Spinal cord (tissue), 10 donors: ENCODE results near the gene SLC8A3. TPM values are rescaled to one million over a fixed set of nuclear protein-coding genes. Genes with fewer than 3 reads are reported as not detected.

Source experiments
- DNase-seq, 6 donors: peaks; one replicate each; pipeline versions ENCODE4 v3.0.0 to v3.0.0-alpha.2; 2013 to 2015; ENCODE audit warnings: low spot score in 6 of 6, low read depth in 4 of 6
- H3K27ac ChIP-seq: one replicate; pipeline ENCODE4 v1.5.1; 2013; ENCODE audit warnings: low read depth, low read length, control low read depth
- H3K27me3 ChIP-seq: one replicate; pipeline ENCODE4 v1.6.1; 2013; ENCODE audit warnings: low read length; ENCODE audit not compliant: control insufficient read depth, insufficient read depth
- H3K36me3 ChIP-seq: one replicate; pipeline ENCODE4 v1.6.1; 2013; ENCODE audit warnings: low read length; ENCODE audit not compliant: control insufficient read depth, insufficient read depth
- H3K4me1 ChIP-seq: one replicate; pipeline ENCODE4 v1.6.1; 2013; ENCODE audit warnings: low read length; ENCODE audit not compliant: control insufficient read depth, insufficient read depth
- H3K4me3 ChIP-seq: one replicate; pipeline ENCODE4 v1.5.1; 2013; ENCODE audit warnings: low read depth, low read length, control low read depth
- H3K9me3 ChIP-seq: one replicate; pipeline ENCODE4 v1.6.1; 2013; ENCODE audit warnings: low read length; ENCODE audit not compliant: control insufficient read depth, insufficient read depth
- WGBS: methylation state at CpG from one replicate; pipeline ENCODE4 v1.1.5; 2013; ENCODE audit warnings: missing lambda C conversion rate; ENCODE audit not compliant: insufficient coverage; 5-methylcytosine and 5-hydroxymethylcytosine counted together
- polyA plus RNA-seq, 2 donors: library from polyadenylated mRNA; unstranded; fragments of 120-200 nt; gene quantifications; one replicate each; pipeline ENCODE4 v1.2.1, GENCODE V29; 2013; ENCODE audit not compliant: insufficient read length in 2 of 2
- total RNA-seq, 2 donors: library from RNA; depleted of rRNA in 1 of 2; stranded (reverse); fragments of 120-200 nt in 1 of 2; fragments of >200 nt in 1 of 2; gene quantifications; one replicate each; pipeline versions ENCODE4 v1.2.3 to v1.2.4, GENCODE V29; 2013 to 2014
- donor health status: healthy.

The SLC8A3 gene
- total and polyA plus RNA-seq, 4 donors: 11.1 to 39.9 (median 28.8) TPM

DNA sequence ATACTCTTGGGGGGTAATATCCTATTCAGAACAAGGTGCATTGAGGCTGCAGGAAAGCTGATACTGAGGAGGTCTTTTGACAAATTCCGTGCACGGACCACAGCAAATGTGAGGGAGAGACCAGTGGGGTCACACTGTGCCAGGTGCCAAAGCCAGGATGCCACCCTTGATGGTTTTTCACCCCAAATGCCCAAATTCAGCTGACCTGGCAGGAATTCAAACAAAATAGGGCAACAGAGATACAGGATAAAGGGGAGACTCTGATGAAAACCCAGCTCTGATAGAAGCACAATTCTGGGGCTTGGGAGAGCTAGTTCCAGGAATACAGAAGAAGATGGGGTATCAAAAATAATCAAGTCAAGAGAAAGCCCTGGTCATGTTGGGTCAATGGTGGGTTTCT, 55.3 kb downstream of the SLC8A3 start:
- DNase-seq: no peak
- 92% methylated on average over 2 of the region's 2 CpGs for WGBS

DNA sequence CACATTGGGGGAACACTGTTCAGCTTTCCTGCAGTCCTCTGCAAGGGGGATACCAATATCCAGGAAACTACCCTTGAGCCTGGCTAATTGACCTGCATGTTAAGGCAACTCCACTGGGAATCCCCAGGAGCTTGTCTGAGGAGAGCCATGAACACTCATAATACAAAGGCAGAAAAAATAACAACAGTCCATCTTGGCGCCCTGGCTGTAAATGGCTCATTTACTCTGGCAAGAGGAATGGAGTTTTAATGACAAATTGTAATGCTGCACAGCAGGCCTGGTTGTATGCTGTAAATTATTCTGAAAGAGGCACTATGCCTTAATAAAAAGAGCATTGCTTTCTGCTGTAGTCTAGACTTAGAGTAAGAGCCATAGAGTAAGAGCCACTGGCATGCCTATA, 58.3 kb downstream of the SLC8A3 start:
- Histone ChIP-seq H3K9me3 (no peaks in the 10 kb centered on the region), H3K36me3 (no peaks in the 10 kb centered on the region), H3K27me3 (no peaks in the 10 kb centered on the region), H3K4me3 (no peak overlapping the region), H3K4me1 (no peaks in the 10 kb centered on the region), H3K27ac (no peak overlapping the region)
- DNase-seq: peak in 2 of 6 donors; percentile 43 to 85
- no CpG with 5 or more reads among the region's 1 CpG for WGBS

More for the DNA sequence above, 55.3 kb downstream of the SLC8A3 start:
- no peak overlapping the region for H3K4me3 ChIP-seq
- no peak overlapping the region for H3K27ac ChIP-seq
- peaks cover 3% of the 10 kb centered on the region for H3K36me3 ChIP-seq
- H3K27me3 ChIP-seq: no peaks in the 10 kb centered on the region
- no peaks in the 10 kb centered on the region for H3K9me3 ChIP-seq
- H3K4me1 ChIP-seq: no peaks in the 10 kb centered on the region

DNA sequence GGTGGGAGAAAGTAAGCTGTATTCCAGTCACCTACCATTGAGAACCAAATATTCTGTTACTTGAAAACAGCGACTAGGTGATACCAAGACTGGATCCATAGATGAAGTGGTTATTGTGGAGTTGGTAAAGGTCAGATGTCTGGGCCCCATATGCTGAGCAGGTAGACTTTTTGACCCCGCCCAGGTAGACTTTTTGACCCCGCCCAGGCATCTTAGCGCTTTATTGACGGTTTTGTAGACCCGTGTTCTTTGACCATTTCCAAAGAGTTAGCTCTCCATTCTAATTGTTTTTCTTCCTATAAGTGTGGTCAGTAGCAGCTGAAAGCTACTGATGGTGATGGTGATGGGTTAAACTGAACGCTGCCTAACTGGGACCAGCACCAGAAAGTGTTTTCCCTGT, 61.6 kb downstream of the SLC8A3 start:
- DNase-seq: no peak
- 86% methylated on average over 2 of the region's 7 CpGs for WGBS
- H3K27ac ChIP-seq: no peak overlapping the region
- H3K9me3 ChIP-seq: no peaks in the 10 kb centered on the region
- H3K4me3 ChIP-seq: no peak overlapping the region
- H3K36me3 ChIP-seq: no peaks in the 10 kb centered on the region
- H3K4me1 ChIP-seq: peaks cover 1% of the 10 kb centered on the region
- no peaks in the 10 kb centered on the region for H3K27me3 ChIP-seq

DNA sequence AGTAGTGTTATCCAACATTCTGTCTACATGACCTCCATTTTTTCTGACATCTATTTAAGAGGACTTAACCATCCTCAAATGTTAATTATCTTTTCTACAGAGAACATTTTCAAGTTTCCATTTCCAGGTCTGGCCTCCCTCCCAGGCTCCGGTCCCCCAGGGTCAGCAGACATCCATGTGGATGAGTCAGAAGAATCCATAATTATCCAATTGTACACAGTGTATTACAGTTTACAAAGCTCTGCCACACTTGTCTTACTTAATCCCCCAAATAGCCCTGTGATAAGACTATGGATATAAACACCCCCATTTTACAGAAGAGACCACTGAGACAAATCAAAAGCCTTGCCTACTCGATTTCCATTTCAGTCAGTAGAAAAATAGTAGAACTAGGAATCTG, 65.0 kb downstream of the SLC8A3 start:
- Histone ChIP-seq H3K27me3 (no peaks in the 10 kb centered on the region), H3K9me3 (no peaks in the 10 kb centered on the region), H3K27ac (no peak overlapping the region), H3K36me3 (no peaks in the 10 kb centered on the region), H3K4me1 (peaks cover 9% of the 10 kb centered on the region), H3K4me3 (no peak overlapping the region)
- DNase-seq: no peak
- WGBS: 75% methylated on average over 2 of the region's 2 CpGs

DNA sequence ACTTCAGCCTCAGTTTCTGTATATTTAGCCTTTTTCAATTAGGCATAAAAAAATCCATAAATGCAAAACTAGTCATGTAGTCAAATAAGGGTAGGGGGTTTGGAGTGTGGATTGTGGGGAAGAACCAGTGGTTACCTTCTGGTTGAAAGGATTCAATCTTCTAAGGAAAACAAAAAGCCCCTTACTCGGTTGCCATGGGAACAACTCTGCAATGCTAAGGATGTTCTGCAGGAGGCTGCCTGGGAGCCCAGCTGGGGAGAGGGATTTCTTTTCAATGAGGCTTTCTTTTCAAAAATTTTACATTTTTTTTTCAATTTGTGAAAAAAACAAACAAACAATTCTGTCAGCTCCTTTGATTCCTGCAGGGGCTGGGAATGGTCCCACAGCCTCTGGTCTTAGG, 67.2 kb downstream of the SLC8A3 start:
- H3K4me3 ChIP-seq: no peak overlapping the region
- no peaks in the 10 kb centered on the region for H3K27me3 ChIP-seq
- peaks cover 9% of the 10 kb centered on the region for H3K4me1 ChIP-seq
- H3K9me3 ChIP-seq: no peaks in the 10 kb centered on the region
- WGBS: no CpG with 5 or more reads among the region's 1 CpG
- no peaks in the 10 kb centered on the region for H3K36me3 ChIP-seq
- no peak overlapping the region for H3K27ac ChIP-seq
- DNase-seq: peak in 5 of 6 donors; percentile 47 to 96 (median 56)

DNA sequence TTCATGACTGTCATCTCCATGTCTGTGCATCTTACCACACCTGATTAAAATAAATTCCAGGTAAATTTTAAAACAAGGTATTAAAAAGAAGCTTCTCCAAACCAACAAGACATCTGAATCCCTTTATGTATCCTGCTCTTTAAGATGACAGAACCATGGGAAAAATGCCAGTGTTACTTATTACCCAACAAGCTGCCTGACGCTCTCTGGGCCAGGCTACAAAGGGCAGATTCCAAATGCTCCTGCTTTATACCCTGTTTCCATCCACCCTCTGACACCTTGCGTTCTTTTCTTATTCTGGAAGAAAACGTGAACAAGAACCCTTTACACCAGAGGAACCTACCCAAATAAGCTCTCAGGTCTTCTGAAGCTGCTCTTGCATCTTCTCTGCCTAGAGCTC, 70.7 kb downstream of the SLC8A3 start:
- no peak overlapping the region for H3K4me3 ChIP-seq
- no peaks in the 10 kb centered on the region for H3K27me3 ChIP-seq
- no peak for DNase-seq
- peaks cover 9% of the 10 kb centered on the region for H3K4me1 ChIP-seq
- no peaks in the 10 kb centered on the region for H3K9me3 ChIP-seq
- H3K36me3 ChIP-seq: no peaks in the 10 kb centered on the region
- 81% methylated on average over 3 of the region's 3 CpGs for WGBS
- H3K27ac ChIP-seq: no peak overlapping the region

DNA sequence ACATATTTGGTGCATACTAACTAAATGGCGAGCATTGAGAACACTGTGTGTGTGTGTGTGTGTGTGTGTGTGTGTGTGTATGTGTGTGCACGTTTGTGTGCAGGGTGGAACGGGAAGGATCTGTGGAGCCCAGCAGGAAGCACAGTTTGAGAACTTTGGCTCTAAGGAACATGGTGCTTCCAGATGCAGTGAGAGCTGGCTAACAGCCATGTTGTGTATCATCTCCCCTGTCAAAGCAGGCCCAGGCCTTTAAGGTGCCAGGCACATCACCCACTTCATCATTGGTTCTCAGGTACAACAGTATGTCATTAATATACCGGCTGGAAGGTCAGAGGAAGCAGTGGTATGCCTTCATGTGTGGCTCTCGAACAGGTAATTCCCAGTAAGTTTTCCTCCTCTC, 72.5 kb downstream of the SLC8A3 start:
- Histone ChIP-seq H3K27ac (no peak overlapping the region), H3K27me3 (no peaks in the 10 kb centered on the region), H3K4me1 (no peaks in the 10 kb centered on the region), H3K4me3 (no peak overlapping the region), H3K36me3 (no peaks in the 10 kb centered on the region), H3K9me3 (no peaks in the 10 kb centered on the region)
- peak in 1 of 6 donors; percentile 28 for DNase-seq
- 55% methylated on average over 2 of the region's 5 CpGs for WGBS

DNA sequence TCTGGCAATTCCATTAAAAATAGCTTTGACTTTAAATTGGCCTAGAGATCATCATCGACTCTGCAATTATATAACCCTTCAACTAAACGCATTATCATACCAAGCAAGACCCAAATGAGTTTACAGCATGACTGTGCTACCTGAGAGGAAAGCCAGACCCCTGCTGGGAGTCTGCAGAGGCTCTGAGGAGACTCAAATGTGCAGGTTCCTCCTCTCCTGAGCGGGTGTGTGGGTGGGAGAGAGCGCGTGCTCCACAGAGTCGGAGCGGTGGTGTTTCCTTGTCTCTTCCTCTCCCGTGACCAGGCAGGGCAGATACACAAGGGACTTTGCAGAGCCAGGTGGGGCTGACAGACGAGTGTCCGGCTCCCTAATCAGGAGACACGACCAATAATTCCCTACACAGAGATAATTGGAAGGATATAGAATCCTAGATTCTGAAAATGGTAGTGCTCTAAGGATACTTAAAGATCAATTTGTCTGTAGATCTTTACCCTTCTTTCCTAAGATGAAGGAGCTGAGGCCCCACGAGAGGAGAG, 74.1 kb downstream of the SLC8A3 start:
- H3K27ac ChIP-seq: no peak overlapping the region
- WGBS: 78% methylated on average over 7 of the region's 12 CpGs
- H3K36me3 ChIP-seq: no peaks in the 10 kb centered on the region
- no peaks in the 10 kb centered on the region for H3K27me3 ChIP-seq
- H3K4me3 ChIP-seq: no peak overlapping the region
- DNase-seq: no peak
- H3K9me3 ChIP-seq: no peaks in the 10 kb centered on the region
- no peaks in the 10 kb centered on the region for H3K4me1 ChIP-seq

DNA sequence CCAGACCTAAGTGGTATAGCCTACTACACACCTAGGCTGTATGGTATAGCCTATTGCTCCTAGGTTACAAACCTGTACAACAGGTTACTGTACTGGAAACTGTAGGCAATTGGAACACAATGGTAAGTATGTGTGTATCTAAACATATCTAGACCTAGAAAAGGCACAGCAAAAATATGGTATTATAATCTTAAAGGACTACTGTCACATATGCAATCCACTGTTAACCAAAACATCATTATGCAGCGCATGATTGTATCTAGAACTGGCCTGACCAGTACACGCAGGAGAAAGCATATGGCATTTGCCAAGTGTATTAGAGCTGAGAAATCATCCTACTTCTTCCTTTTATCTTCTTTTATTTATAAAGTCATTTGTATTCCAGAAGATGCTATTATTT, 75.5 kb downstream of the SLC8A3 start:
- WGBS: no CpG with 5 or more reads among the region's 2 CpGs
- H3K27ac ChIP-seq: no peak overlapping the region

DNA sequence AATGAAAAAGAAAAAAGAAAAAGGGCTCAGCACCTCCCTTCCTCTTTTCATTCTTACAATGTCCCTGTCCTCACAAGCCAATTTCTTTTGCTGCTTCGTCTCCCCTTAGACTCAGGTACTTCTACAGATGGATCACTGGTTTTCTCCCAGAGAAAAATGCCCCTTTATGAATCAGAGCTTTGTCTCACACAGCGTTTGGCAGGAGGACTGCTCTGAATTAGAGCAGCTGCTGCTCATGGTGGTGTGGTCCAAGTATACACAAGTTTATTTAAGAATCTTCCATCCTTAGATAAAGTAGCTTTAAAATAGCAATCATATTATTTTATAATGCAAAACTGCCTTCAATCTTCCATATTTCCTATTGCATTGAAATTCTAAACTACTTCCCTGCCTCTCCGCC, 80.3 kb downstream of the SLC8A3 start:
- Histone ChIP-seq H3K36me3 (no peaks in the 10 kb centered on the region), H3K4me1 (no peaks in the 10 kb centered on the region), H3K4me3 (no peak overlapping the region), H3K27ac (no peak overlapping the region), H3K9me3 (no peaks in the 10 kb centered on the region), H3K27me3 (no peaks in the 10 kb centered on the region)
- peak in 2 of 6 donors; percentile 36 to 71 for DNase-seq
- WGBS: 42% methylated on average over 2 of the region's 3 CpGs

More for the DNA sequence above, 75.5 kb downstream of the SLC8A3 start:
- Histone ChIP-seq H3K9me3 (no peaks in the 10 kb centered on the region), H3K4me1 (no peaks in the 10 kb centered on the region), H3K4me3 (no peak overlapping the region), H3K36me3 (no peaks in the 10 kb centered on the region), H3K27me3 (no peaks in the 10 kb centered on the region)
- DNase-seq: no peak
